Measurements from ENCODE around the gene RING1.
A peak's percentile ranks its signal among the peaks of the same experiment; 100 is the strongest.

The RING1 gene

DNA sequence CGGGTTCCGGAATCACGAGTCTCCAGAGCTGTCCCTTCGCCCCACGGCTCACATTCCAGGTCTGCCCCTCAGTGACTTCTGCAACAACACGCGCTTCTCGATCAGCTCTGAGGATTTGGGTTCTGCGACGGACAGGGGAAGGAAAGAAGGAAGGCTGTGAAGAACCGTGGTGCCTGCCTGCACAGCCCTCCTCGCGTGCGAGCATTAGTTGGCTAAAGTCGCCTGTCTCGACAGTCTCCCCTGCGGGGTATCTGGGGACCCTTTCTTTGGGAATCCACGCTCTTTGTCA, 40.3 kb downstream of the RING1 start:
- TF ChIP-seq POLR2A (IDR thresholded peaks at IDR 0.05; ENCODE audit: low read depth, low read length) = no peak
- FAIRE-seq (no peak), DNase-seq (ENCODE audit: insufficient read length, low spot score) (no peak)

DNA sequence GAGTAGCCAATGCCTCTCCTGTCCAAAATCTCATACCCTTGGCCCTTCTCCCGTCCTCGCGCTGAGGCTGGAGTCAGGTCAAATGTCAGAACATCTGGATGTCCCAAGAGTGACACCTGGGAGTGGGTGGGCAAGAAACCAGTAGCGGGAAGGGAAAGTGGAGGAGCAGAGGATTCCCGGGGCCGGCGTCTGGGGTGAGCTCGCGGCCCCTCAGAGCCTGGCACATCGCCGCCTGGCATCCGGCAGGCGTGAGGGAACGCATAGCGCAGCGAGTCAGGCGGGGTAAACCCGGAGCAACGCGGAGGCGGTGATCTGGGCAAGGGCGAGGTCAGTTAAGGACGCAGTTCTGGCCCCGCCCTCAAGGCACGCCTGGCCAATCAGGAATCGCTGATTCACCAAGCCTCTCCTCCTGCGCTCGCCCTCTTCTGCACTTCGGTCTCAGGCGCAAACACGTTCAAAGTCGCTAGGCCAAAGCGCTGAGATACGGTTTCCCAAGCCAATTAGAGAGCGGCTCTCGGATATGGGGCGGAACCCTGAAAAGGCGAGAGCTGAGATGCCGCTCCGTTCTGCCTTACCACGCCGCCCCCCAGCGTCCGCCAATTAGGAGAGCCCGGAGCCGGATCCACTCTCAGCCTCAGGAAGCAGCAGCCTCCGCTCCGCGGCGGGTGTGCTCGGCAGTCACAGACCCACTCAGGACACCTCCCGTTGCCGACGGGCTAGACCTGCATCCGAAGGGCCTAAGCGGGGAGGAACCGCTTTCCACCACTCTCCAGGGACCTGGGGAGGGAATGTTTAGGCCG, 40.8 kb downstream of the RING1 start:
- peak; percentile 81 for TF ChIP-seq POLR2A (IDR thresholded peaks at IDR 0.05; ENCODE audit: low read depth, low read length)
- DNase-seq (ENCODE audit: insufficient read length, low spot score) (peak; percentile 73), FAIRE-seq (peak; percentile 85)

DNA sequence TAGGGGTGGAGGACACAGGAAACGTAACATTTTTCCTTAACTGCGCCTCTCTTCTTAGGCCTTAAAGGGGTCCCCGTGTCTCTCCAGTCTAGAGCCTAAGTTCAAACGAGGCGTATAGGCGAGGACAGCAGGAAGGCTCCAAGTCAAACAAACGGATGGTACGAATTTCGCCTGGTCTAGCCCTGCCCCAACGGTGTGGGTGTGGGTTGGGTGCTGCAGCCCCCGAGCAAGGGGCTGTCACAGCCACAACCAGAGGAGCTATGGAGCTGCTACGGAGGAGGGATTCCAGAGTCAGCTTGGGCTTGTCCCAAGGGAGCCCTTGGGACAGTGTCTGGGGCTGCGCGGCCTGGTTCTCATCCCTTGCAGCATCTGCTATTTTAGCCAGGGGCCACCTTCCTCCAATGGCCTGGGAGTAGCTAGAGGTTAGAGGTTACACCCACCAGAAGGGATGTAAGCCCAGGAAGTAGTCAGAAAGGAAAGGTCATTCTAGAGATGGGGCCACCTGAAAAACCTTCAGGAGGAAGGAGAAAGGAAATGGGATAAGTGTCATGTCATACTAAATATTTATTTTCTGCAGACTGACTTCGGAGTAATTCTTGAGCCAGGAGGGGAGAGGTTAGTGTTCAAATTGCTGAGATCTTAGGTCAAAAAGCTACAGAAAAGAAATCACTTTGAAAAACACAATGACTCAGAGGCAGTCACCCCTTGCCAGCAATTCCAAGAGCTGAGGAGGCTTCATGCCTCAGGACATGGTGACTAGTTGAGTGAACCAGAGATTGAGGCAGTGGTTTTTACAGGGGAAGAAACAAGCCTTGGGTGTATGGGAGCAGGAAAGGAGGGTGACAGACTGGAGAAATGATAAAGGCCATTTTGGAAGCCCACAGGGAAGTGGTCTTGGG, 41.7 kb downstream of the RING1 start:
- no peak for TF ChIP-seq POLR2A (IDR thresholded peaks at IDR 0.05; ENCODE audit: low read depth, low read length)
- DNase-seq (ENCODE audit: insufficient read length, low spot score) = no peak
- no peak for FAIRE-seq

DNA sequence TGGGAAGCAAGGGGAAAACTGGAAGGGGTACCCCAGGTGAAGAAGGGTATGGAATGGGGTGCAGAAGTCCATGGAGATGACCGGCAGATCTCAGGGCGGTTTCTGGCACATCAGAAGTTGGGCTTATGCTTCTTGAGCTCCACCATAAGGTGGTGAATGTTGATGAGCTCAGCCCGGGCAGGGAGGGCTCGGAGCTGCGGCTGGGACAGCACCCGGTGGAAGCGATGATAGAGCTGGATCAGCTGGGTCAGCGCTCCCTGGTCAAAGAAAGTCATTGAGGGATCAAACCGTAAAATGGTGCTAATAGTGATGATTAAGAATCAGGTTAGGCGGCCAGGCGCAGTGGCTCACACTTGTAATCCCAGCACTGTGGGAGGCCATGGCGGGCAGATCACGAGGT, 42.4 kb downstream of the RING1 start:
- FAIRE-seq = no peak
- no peak for DNase-seq (ENCODE audit: insufficient read length, low spot score)
- no peak for TF ChIP-seq POLR2A (IDR thresholded peaks at IDR 0.05; ENCODE audit: low read depth, low read length)

DNA sequence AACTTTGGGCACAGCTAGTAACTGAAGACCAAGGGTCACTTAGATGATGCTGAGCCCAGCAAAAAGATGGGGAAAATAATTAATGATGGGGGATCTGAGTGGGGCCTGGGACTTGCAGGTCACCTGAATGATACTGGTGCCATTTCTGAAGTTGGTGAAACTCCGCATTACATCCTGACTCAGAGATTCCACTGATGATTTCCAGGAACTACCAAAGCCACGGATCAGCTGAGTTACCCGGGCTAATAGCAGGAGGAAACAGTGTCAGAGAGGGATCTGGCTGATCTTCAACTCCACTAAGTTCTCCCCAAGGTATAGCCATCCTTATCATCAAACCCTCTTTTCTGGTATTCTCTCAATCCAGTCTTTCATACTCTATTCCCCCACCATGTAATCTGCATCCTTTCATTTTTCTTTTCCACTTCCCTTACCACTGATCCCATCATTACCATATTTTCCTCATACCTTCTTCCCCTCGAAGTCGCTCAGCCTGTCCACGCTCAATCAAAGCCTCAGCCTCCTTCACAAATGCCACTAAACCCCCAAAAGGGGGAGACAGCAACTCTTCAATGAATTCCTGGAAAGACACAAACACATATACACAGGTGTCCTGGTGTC, 43.2 kb downstream of the RING1 start:
- no peak for FAIRE-seq
- DNase-seq (ENCODE audit: insufficient read length, low spot score) = no peak
- TF ChIP-seq POLR2A (IDR thresholded peaks at IDR 0.05; ENCODE audit: low read depth, low read length) = no peak

DNA sequence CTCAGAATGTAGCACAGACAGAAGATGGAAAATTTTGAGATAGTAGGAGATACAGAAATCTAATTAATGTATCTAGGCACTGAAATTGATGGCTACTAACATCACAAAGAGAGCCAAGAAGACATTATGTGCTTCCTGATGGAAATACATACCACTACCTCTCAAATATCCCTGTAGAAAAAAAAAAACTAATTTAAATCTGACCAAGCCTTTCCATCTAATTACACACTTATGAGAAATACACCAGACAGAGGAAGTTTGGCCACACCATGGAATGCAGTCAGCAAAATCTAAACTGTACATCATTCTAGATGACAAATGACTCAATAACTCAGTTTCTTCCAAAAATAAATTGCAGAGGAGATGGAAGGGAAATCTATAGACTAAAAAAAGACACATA, 44.5 kb downstream of the RING1 start:
- no peak for TF ChIP-seq POLR2A (IDR thresholded peaks at IDR 0.05; ENCODE audit: low read depth, low read length)
- FAIRE-seq (no peak), DNase-seq (ENCODE audit: insufficient read length, low spot score) (no peak)

DNA sequence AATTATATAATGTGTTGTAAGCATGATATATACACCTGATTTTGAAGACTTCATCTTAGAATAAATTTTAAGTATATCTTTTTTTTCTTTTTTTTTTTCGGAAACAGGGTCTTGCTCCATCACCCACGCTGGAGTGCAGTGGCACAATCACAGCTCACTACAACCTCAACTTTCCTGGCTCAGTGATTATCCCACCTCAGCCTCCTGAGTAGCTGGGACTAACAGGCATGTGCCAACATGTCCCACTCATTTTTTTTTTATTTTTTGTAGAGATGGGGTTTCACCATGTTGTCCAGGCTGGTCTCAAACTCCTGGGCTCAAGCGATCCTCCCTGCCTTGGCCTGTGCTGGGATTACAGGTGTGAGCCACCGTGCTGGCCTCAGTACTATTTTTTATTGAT, 46.3 kb downstream of the RING1 start:
- TF ChIP-seq POLR2A (IDR thresholded peaks at IDR 0.05; ENCODE audit: low read depth, low read length) = no peak
- FAIRE-seq = no peak
- DNase-seq (ENCODE audit: insufficient read length, low spot score) = no peak

DNA sequence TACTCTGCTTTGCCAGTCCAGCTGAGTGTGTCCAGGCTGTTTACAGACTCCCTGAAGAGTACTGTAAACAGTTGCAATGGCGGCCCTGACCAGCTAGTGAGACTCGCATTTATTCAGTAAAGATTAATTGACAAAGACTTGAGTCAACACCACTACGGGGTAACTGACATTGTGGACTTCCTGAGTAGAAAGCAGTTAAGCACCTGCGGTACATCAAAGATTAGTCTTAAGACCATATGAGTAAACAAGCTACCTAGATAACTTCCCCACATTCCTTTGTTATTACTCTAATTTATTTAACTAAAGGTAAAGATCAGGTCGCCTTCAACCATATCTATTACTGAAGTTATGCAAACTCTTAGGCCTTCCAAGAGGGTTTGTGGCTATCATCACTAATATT, 50.7 kb downstream of the RING1 start:
- no peak for TF ChIP-seq POLR2A (IDR thresholded peaks at IDR 0.05; ENCODE audit: low read depth, low read length)
- FAIRE-seq = no peak
- no peak for DNase-seq (ENCODE audit: insufficient read length, low spot score)

Data from H54 (cell line).